Measurements from ENCODE around the gene CAPN5. TPM values are rescaled to one million over a fixed set of nuclear protein-coding genes. Genes with fewer than 3 reads are reported as not detected.

Gene CAPN5
- total RNA-seq, 3 donors from 2014 or later: 2.8 to 6.1 (median 3.6) TPM

- Histone ChIP-seq H3K36me3 (no peaks in the 10 kb centered on the region), H3K9me3 (no peaks in the 10 kb centered on the region), H3K4me1 (peaks cover 0 to 5% of the 10 kb centered on the region in 2 donors), H3K4me3 (peak overlapping the region in 1 of 3 donors; percentile 64), H3K27ac (no peak overlapping the region), H3K27me3 (no peaks in the 10 kb centered on the region)
- no peak for TF ChIP-seq POLR2A (IDR thresholded peaks at IDR 0.05)
- TF ChIP-seq POLR2AphosphoS5 (IDR thresholded peaks at IDR 0.05): no peak
- no peak for TF ChIP-seq CTCF (IDR thresholded peaks at IDR 0.05)
- intact Hi-C loops (cut with DNase I; ENCODE audit: low total_unique reads): no loop called here
- DNase-seq (ENCODE audit: low spot score in 2 of 2): no peak
Measured at GRCh38 chr11:77126156-77126775, 59.5 kb downstream of the CAPN5 start.

GRCh38 chr11:77126861-77127234, 60.1 kb downstream of the CAPN5 start:
- H3K36me3 ChIP-seq: no peaks in the 10 kb centered on the region
- no peak for DNase-seq (ENCODE audit: low spot score in 2 of 2)
- no peaks in the 10 kb centered on the region for H3K9me3 ChIP-seq
- H3K27me3 ChIP-seq: no peaks in the 10 kb centered on the region
- no peak overlapping the region for H3K27ac ChIP-seq
- intact Hi-C loops (cut with DNase I; ENCODE audit: low total_unique reads): no loop called here
- no peak for TF ChIP-seq POLR2AphosphoS5 (IDR thresholded peaks at IDR 0.05)
- TF ChIP-seq CTCF (IDR thresholded peaks at IDR 0.05): no peak
- TF ChIP-seq POLR2A (IDR thresholded peaks at IDR 0.05): no peak
- H3K4me1 ChIP-seq: peaks cover 0 to 5% of the 10 kb centered on the region in 2 donors
- H3K4me3 ChIP-seq: peak overlapping the region; percentile 31 to 64 (median 48)

GRCh38 chr11:77127235-77127911, 60.6 kb downstream of the CAPN5 start:
- H3K27ac ChIP-seq: no peak overlapping the region
- TF ChIP-seq CTCF (IDR thresholded peaks at IDR 0.05) (peak; percentile 82 to 99 (median 94)), POLR2A (IDR thresholded peaks at IDR 0.05) (no peak)
- no peaks in the 10 kb centered on the region for H3K9me3 ChIP-seq
- no peaks in the 10 kb centered on the region for H3K36me3 ChIP-seq
- no peak for DNase-seq (ENCODE audit: low spot score in 2 of 2)
- intact Hi-C loops (cut with DNase I; ENCODE audit: low total_unique reads): no loop called here
- peak overlapping the region; percentile 31 to 64 (median 48) for H3K4me3 ChIP-seq
- H3K27me3 ChIP-seq: no peaks in the 10 kb centered on the region
- peaks cover 0 to 5% of the 10 kb centered on the region in 2 donors for H3K4me1 ChIP-seq

GRCh38 chr11:77127920-77128691, 61.3 kb downstream of the CAPN5 start, which contains the start of gene MYO7A:
Gene MYO7A (plus strand): TSS chr11:77128246. CDS start chr11:77130635, 2,389 bp downstream.
- DNase-seq (ENCODE audit: low spot score in 2 of 2): no peak
- H3K9me3 ChIP-seq: no peaks in the 10 kb centered on the region
- peaks cover 0 to 5% of the 10 kb centered on the region in 2 donors for H3K4me1 ChIP-seq
- H3K4me3 ChIP-seq: peak within 1 kb of the TSS; percentile 31 to 64 (median 48)
- no peaks in the 10 kb centered on the region for H3K27me3 ChIP-seq
- no peaks in the 10 kb centered on the region for H3K36me3 ChIP-seq
- no peak for TF ChIP-seq POLR2AphosphoS5 (IDR thresholded peaks at IDR 0.05)
- no peak for TF ChIP-seq CTCF (IDR thresholded peaks at IDR 0.05)
- no peak for TF ChIP-seq POLR2A (IDR thresholded peaks at IDR 0.05)
- intact Hi-C loops (cut with DNase I; ENCODE audit: low total_unique reads): no loop called here
- no peak within 1 kb of the TSS for H3K27ac ChIP-seq
